K562 (cell line): ENCODE results near the gene NUDT15. TPM values are rescaled to one million over a fixed set of nuclear protein-coding genes. Genes with fewer than 3 reads are reported as not detected.

Experiments used
- ATAC-seq: fragments of 200-7000 bp; cut with Tn5 transposase; 3 replicates; pipeline ENCODE4 v1.9.1; 2020; ENCODE audit warnings: moderate library complexity
- BruUV-seq: library from RNA; stranded (reverse); fragments of 400-500 nt; replicated peaks from 2 replicates; lab custom pipeline; 2021; lab: Mats Ljungman, UMichigan
- CTCF ChIA-PET: fragments of 300-600 bp; formaldehyde crosslinking; extraction: SDS; loops from one replicate; lab custom pipeline; 2021; ENCODE audit warnings: low intra/inter-chr PET ratio; lab: Yijun Ruan, JAX
- POLR2A ChIA-PET: fragments of 300-600, 350-650 bp; sonication (Branson Sonifier 250); formaldehyde crosslinking; extraction: SDS; loops from one replicate; lab custom pipeline; 2021; ENCODE audit warnings: antibody characterized with exemption, inconsistent platforms; lab: Yijun Ruan, JAX
- DNase-seq, 4 experiments: peaks; one replicate each; pipeline versions ENCODE4 v3.0.0 to v3.0.0-alpha.2; 2011 to 2018; ENCODE audit warnings: low spot score in 3 of 4, mixed read lengths in 3 of 4; ENCODE audit errors: extremely low read depth in 1 of 4
- FAIRE-seq: peaks from 2 replicates; lab custom pipeline; 2011; peaks lifted over from hg19 to GRCh38; lab: Jason Lieb, UNC
- H2AFZ ChIP-seq: 2 replicates; pipeline ENCODE4 v1.6.0; 2011; ENCODE audit warnings: low read depth, low read length, control low read depth, inconsistent platforms
- H3K27ac ChIP-seq: fragments of 200-600 bp; 3 replicates; pipeline ENCODE4 v1.8.0; 2011; ENCODE audit warnings: low read depth, mild to moderate bottlenecking, control low read depth, inconsistent platforms, low read length, moderate library complexity, mixed read lengths; ENCODE audit errors: extremely low read depth
- H3K27me3 ChIP-seq, 2 experiments: fragments of 300-600 bp in 1 of 2; 2 replicates in 1 of 2; 3 replicates in 1 of 2; pipeline versions ENCODE4 v1.6.0 to v1.8.0; 2011; ENCODE audit warnings: inconsistent platforms in 2 of 2, low read length in 2 of 2, mild to moderate bottlenecking in 1 of 2, mixed read lengths in 1 of 2, moderate library complexity in 1 of 2; ENCODE audit not compliant: control insufficient read depth in 2 of 2, insufficient read depth in 2 of 2
- H3K36me3 ChIP-seq: fragments of 300-600 bp; 3 replicates; pipeline ENCODE4 v1.8.0; 2011; ENCODE audit warnings: mild to moderate bottlenecking, low read length, inconsistent platforms; ENCODE audit not compliant: control insufficient read depth, insufficient read depth
- H3K4me1 ChIP-seq, 2 experiments: fragments of 200-600 bp in 1 of 2; replicated peaks in 1 of 2; 2 replicates in 1 of 2; 3 replicates in 1 of 2; pipeline versions ENCODE4 v1.5.1 to v1.8.0; 2011; ENCODE audit warnings: inconsistent platforms in 2 of 2, low read length in 2 of 2, mild to moderate bottlenecking in 1 of 2, mixed read lengths in 1 of 2, moderate library complexity in 1 of 2; ENCODE audit not compliant: control insufficient read depth in 2 of 2, insufficient read depth in 2 of 2
- H3K4me2 ChIP-seq: 2 replicates; pipeline ENCODE4 v1.6.1; 2011; ENCODE audit warnings: low read length, control low read depth, inconsistent platforms, mixed read lengths; ENCODE audit not compliant: insufficient read depth
- H3K4me3 ChIP-seq: fragments of 200-600 bp; sonication (generic), shearing (Covaris generic); 2 replicates; pipeline ENCODE4 v1.5.1; 2016; ENCODE audit warnings: control low read depth, inconsistent platforms
- H3K79me2 ChIP-seq: fragments of 200-600 bp; 3 replicates; pipeline ENCODE4 v1.8.0; 2011; ENCODE audit warnings: low read length, inconsistent platforms; ENCODE audit not compliant: control insufficient read depth, insufficient read depth
- H3K9ac ChIP-seq, 2 experiments: 2 replicates each; pipeline versions ENCODE4 v1.6.0 to v1.6.1; 2011; ENCODE audit warnings: low read depth in 2 of 2, low read length in 2 of 2, control low read depth in 1 of 2, inconsistent platforms in 1 of 2, mild to moderate bottlenecking in 1 of 2, mixed read lengths in 1 of 2; ENCODE audit not compliant: insufficient read depth in 1 of 2
- H3K9me1 ChIP-seq: one replicate; pipeline ENCODE4 v1.6.0; 2011; ENCODE audit warnings: inconsistent platforms, mild to moderate bottlenecking, low read length, moderate library complexity; ENCODE audit not compliant: control insufficient read depth, insufficient read depth
- H3K9me3 ChIP-seq: replicated peaks from 2 replicates; pipeline ENCODE4 v1.5.1; 2011; ENCODE audit warnings: low read depth, low read length, inconsistent platforms; ENCODE audit not compliant: control insufficient read depth, insufficient read depth
- H4K20me1 ChIP-seq: replicated peaks from 2 replicates; pipeline ENCODE4 v1.6.1; 2011; ENCODE audit warnings: low read length, inconsistent platforms, mixed read lengths; ENCODE audit not compliant: control insufficient read depth, insufficient read depth
- DDX20 ChIP-seq: fragments of 450-650 bp; IDR thresholded peaks from 2 replicates; pipeline ENCODE4 v1.6.1; 2016; ENCODE audit warnings: missing genetic modification characterization, low read depth, mild to moderate bottlenecking, missing compliant biosample characterization, moderate library complexity
- RCOR1 ChIP-seq, 2 experiments: IDR thresholded peaks; 2 replicates each; pipeline ENCODE4 v1.6.1; 2012; ENCODE audit warnings: low read depth in 2 of 2, low read length in 2 of 2, borderline replicate concordance in 1 of 2, improper control_type of control experiment in 1 of 2
- ZNF436 ChIP-seq: fragments of 250-450, 450-650 bp; sonication (Bioruptor Pico); formaldehyde crosslinking; IDR thresholded peaks from 2 replicates; pipeline ENCODE4 v1.7.0; 2020; ENCODE audit warnings: mild to moderate bottlenecking
- WGBS: fragments of 100-300 bp; shearing (Covaris generic); methylation state at CpG from one replicate; pipeline ENCODE4 v1.1.6; 2016; ENCODE audit warnings: low coverage, mixed read lengths; ENCODE audit not compliant: insufficient coverage; ENCODE audit errors: missing lambda C conversion rate; 5-methylcytosine and 5-hydroxymethylcytosine counted together
- in situ Hi-C: fragments of 300-500 bp; cut with MboI; formaldehyde crosslinking; loops from 4 replicates; pipeline ENCODE4 v1.15.0; 2018; ENCODE audit warnings: inconsistent platforms, mixed read lengths
- intact Hi-C: fragments of 100-400 bp; cut with micrococcal nuclease; formaldehyde crosslinking; loops from 2 replicates; pipeline ENCODE4 v1.14.2; 2022
- polyA plus RNA-seq, 8 experiments: library from polyadenylated mRNA; depleted of rRNA in 4 of 8; stranded (reverse) in 5 of 8; unstranded in 3 of 8; fragments of >200 nt; fragmentation: Nextera tagmentation in 2 of 8; fragmentation: Illumina TruSeq in 1 of 8; extraction: Ambion mirVana in 2 of 8; extraction: Trizol in 1 of 8; gene quantifications; 2 replicates each; pipeline versions ENCODE4 v1.2.1 to v1.2.3, GENCODE V29; 2011 to 2014; ENCODE audit warnings: inconsistent platforms in 1 of 8, missing spikeins in 1 of 8
- total RNA-seq, 7 experiments: library from RNA; depleted of rRNA in 6 of 7; stranded (reverse); fragments of >200 nt in 6 of 7; fragmentation: Illumina TruSeq in 2 of 7; extraction: Trizol in 2 of 7; gene quantifications; 2 replicates each; pipeline versions ENCODE4 v1.2.1 to v1.2.3, GENCODE V29; 2011 to 2021; ENCODE audit warnings: low replicate concordance in 1 of 7
- TF ChIP-seq, protein P1 (sequence below): sonication (generic); formaldehyde crosslinking; IDR thresholded peaks from 2 replicates; pipeline ENCODE4 v1.8.0; 2022; ENCODE audit warnings: missing genetic modification reagents, mild to moderate bottlenecking, borderline replicate concordance
- TF ChIP-seq, protein P2 (sequence below): fragments of 200-800 bp; sonication (Bioruptor generic); IDR thresholded peaks from 2 replicates; pipeline ENCODE4 v1.6.1; 2017; ENCODE audit warnings: missing genetic modification characterization, missing compliant biosample characterization
- TF ChIP-seq, protein P3 (sequence below): fragments of 450-650 bp; IDR thresholded peaks from 2 replicates; pipeline ENCODE4 v1.7.0; 2016; ENCODE audit warnings: borderline replicate concordance

Gene NUDT15
- total and polyA plus RNA-seq, 9 of the 15 experiments (the other 6 are each of a cell fraction or from before 2014, with no cell fraction given): 14.2 to 26.9 (median 21.6) TPM

DNA sequence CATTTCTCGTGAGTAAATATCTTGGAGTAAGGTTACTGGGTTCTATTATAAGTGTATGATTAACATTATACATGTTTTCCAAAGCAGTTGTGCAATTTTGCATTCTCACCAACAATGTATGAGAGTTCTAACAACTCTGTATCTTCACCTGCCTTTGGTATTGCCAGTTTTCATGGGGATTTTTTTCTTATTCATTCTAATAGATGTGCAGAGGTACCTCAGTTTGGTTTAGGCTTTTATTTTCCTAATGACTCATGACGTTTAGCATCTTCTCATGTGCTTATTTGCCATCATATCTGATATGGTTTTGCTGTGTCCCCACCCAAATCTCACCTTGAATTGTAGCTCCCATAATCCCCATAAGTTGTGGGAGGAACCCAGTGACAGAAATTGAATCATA is 7.7 kb upstream of the NUDT15 start (continued):
- TF ChIP-seq, protein P1, sequence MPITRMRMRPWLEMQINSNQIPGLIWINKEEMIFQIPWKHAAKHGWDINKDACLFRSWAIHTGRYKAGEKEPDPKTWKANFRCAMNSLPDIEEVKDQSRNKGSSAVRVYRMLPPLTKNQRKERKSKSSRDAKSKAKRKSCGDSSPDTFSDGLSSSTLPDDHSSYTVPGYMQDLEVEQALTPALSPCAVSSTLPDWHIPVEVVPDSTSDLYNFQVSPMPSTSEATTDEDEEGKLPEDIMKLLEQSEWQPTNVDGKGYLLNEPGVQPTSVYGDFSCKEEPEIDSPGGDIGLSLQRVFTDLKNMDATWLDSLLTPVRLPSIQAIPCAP: no peak
- TF ChIP-seq, protein P2, sequence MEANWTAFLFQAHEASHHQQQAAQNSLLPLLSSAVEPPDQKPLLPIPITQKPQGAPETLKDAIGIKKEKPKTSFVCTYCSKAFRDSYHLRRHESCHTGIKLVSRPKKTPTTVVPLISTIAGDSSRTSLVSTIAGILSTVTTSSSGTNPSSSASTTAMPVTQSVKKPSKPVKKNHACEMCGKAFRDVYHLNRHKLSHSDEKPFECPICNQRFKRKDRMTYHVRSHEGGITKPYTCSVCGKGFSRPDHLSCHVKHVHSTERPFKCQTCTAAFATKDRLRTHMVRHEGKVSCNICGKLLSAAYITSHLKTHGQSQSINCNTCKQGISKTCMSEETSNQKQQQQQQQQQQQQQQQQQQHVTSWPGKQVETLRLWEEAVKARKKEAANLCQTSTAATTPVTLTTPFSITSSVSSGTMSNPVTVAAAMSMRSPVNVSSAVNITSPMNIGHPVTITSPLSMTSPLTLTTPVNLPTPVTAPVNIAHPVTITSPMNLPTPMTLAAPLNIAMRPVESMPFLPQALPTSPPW: no peak
- TF ChIP-seq RCOR1 (IDR thresholded peaks at IDR 0.05; ENCODE audit: borderline replicate concordance in 1 of 2, low read depth in 2 of 2, low read length in 2 of 2): no peak

DNA sequence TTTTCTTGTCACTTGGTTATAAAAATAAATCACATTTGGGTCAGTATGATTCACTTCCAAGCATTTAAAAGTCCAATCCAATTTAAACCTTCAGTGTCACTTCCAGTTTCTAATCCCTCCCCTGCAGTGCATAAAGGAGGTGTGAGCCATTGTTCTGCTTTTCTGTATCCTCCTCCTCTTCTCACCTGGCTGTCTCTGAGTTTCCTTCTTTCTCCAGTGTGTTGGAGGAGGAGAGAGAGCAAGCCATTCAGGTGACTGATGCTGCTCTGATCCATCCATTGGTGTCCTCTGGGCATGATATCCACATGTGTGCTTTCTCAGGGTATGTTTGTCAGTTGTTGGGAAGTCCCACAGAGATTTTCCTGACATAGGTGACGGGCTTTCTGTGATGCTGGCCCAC is 1.2 kb downstream of the NUDT15 start:
- Histone ChIP-seq H3K9me1 (no peaks in the 10 kb centered on the region), H3K36me3 (peaks cover 24% of the 10 kb centered on the region; the same call in 2 of the 3 replicates), H4K20me1 (no peaks in the 10 kb centered on the region), H2AFZ (peak overlapping the region; percentile 87), H3K4me2 (peak overlapping the region; percentile 92), H3K79me2 (peaks cover 25% of the 10 kb centered on the region), H3K4me1 (peaks cover 3 to 9% of the 10 kb centered on the region in 2 experiments; a peak in 4 of 5 replicates), H3K4me3 (peak overlapping the region; percentile 52), H3K9me3 (no peaks in the 10 kb centered on the region), H3K27ac (no peak overlapping the region; the same call in 1 of the 3 replicates), H3K9ac (peak overlapping the region; percentile 40 to 80; a peak in 3 of 4 replicates), H3K27me3 (no peaks in the 10 kb centered on the region)
- FAIRE-seq (no peak), ATAC-seq (no peak), DNase-seq (no peak)
- WGBS: 86% methylated on average over 1 of the region's 1 CpG
- BruUV-seq: no TSS peak
- TF ChIP-seq DDX20 (tag) (no peak), ZNF436 (CRISPR knock-in tag) (no peak)
- TF ChIP-seq, protein P3, sequence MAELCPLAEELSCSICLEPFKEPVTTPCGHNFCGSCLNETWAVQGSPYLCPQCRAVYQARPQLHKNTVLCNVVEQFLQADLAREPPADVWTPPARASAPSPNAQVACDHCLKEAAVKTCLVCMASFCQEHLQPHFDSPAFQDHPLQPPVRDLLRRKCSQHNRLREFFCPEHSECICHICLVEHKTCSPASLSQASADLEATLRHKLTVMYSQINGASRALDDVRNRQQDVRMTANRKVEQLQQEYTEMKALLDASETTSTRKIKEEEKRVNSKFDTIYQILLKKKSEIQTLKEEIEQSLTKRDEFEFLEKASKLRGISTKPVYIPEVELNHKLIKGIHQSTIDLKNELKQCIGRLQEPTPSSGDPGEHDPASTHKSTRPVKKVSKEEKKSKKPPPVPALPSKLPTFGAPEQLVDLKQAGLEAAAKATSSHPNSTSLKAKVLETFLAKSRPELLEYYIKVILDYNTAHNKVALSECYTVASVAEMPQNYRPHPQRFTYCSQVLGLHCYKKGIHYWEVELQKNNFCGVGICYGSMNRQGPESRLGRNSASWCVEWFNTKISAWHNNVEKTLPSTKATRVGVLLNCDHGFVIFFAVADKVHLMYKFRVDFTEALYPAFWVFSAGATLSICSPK: no peak
- ChIA-PET CTCF (no interaction called here), POLR2A (interaction anchor here (2.0 to 2.8 kb wide), 2 partner anchors 9 to 56 kb away, joined by 8 to 24 read pairs; partner anchors contain the start of gene MED4)
- intact Hi-C loops (no loop called here), in situ Hi-C loops (no loop called here)
